K562 (cell line): ENCODE measurements around the gene AGO3. TPM values are rescaled to one million over a fixed set of nuclear protein-coding genes. Genes with fewer than 3 reads are reported as not detected.
A peak's percentile ranks its signal among the peaks of the same experiment; 100 is the strongest.

Source experiments
- ARNT ChIP-seq, 2 experiments: fragments of 450-650 bp; IDR thresholded peaks; 2 replicates each; pipeline ENCODE4 v1.6.1; 2016; ENCODE audit warnings: mild to moderate bottlenecking in 1 of 2
- DDX20 ChIP-seq: fragments of 450-650 bp; IDR thresholded peaks from 2 replicates; pipeline ENCODE4 v1.6.1; 2016; ENCODE audit warnings: missing genetic modification characterization, low read depth, mild to moderate bottlenecking, missing compliant biosample characterization, moderate library complexity
- EZH2 ChIP-seq: IDR thresholded peaks from 2 replicates; pipeline ENCODE4 v1.6.1; 2012; ENCODE audit warnings: low read depth, mild to moderate bottlenecking, inconsistent platforms, low read length, borderline replicate concordance
- GTF2F1 ChIP-seq: IDR thresholded peaks from 2 replicates; pipeline ENCODE4 v1.6.1; 2011; ENCODE audit warnings: low read depth, low read length, improper control_type of control experiment
- HDAC1 ChIP-seq, 2 experiments: fragments of 450-650 bp; IDR thresholded peaks; 2 replicates each; pipeline ENCODE4 v1.6.1; 2016 to 2017; ENCODE audit warnings: inconsistent platforms in 1 of 2, mild to moderate bottlenecking in 1 of 2, moderate library complexity in 1 of 2
- KLF1 ChIP-seq: fragments of 450-650 bp; IDR thresholded peaks from 2 replicates; pipeline ENCODE4 v1.6.1; 2016; ENCODE audit warnings: missing genetic modification characterization, missing compliant biosample characterization
- MXI1 ChIP-seq: IDR thresholded peaks from 2 replicates; pipeline ENCODE4 v1.6.1; 2011; ENCODE audit warnings: low read depth, mild to moderate bottlenecking, improper control_type of control experiment, low read length
- NCOA1 ChIP-seq: fragments of 450-650 bp; IDR thresholded peaks from 2 replicates; pipeline ENCODE4 v1.6.1; 2016; ENCODE audit warnings: low read depth
- NFRKB ChIP-seq: fragments of 450-650 bp; IDR thresholded peaks from 2 replicates; pipeline ENCODE4 v1.6.1; 2016; ENCODE audit warnings: low read depth
- PML ChIP-seq: IDR thresholded peaks from 2 replicates; pipeline ENCODE4 v1.6.1; 2012; ENCODE audit warnings: low read length, inconsistent platforms
- POU5F1 ChIP-seq: fragments of 150-350 bp; IDR thresholded peaks from 2 replicates; pipeline ENCODE4 v1.6.1; 2014; ENCODE audit warnings: borderline replicate concordance, low read length, low read depth, mild to moderate bottlenecking; ENCODE audit not compliant: partially characterized antibody
- SMARCA5 ChIP-seq: fragments of 450-650 bp; IDR thresholded peaks from 2 replicates; pipeline ENCODE4 v1.6.1; 2016
- SNIP1 ChIP-seq: fragments of 450-650 bp; IDR thresholded peaks from 2 replicates; pipeline ENCODE4 v1.7.1; 2017; ENCODE audit warnings: low read depth, mild to moderate bottlenecking
- SUPT5H ChIP-seq: fragments of 450-650 bp; IDR thresholded peaks from 2 replicates; pipeline ENCODE4 v1.6.1; 2016
- XRCC5 ChIP-seq: fragments of 200-400 bp; formaldehyde crosslinking; IDR thresholded peaks from 2 replicates; pipeline ENCODE4 v1.6.1; 2017; ENCODE audit warnings: low read depth, mild to moderate bottlenecking, low read length
- YY1 ChIP-seq, 3 experiments: IDR thresholded peaks; 2 replicates each; pipeline ENCODE4 v1.6.1; 2011; ENCODE audit warnings: low read length in 2 of 3, mild to moderate bottlenecking in 2 of 3, moderate library complexity in 2 of 3, borderline replicate concordance in 1 of 3, control low read depth in 1 of 3, low read depth in 1 of 3; ENCODE audit not compliant: insufficient read depth in 3 of 3, insufficient replicate concordance in 2 of 3, control insufficient read depth in 1 of 3, insufficient read length in 1 of 3; ENCODE audit errors: extremely low read depth in 1 of 3
- ZFX ChIP-seq: sonication (generic); formaldehyde crosslinking; IDR thresholded peaks from 2 replicates; pipeline ENCODE4 v1.8.0; 2022; ENCODE audit warnings: mild to moderate bottlenecking, missing genetic modification reagents, moderate library complexity
- ZNF282 ChIP-seq: sonication (generic); formaldehyde crosslinking; IDR thresholded peaks from 2 replicates; pipeline ENCODE4 v1.8.1; 2023; ENCODE audit warnings: missing genetic modification reagents
- ZNF445 ChIP-seq: fragments of 250-450 bp; sonication (Bioruptor Pico); IDR thresholded peaks from 2 replicates; pipeline ENCODE4 v1.4.0; 2020; ENCODE audit warnings: low read depth, mild to moderate bottlenecking, moderate library complexity
- polyA plus RNA-seq, 8 experiments: library from polyadenylated mRNA; depleted of rRNA in 4 of 8; stranded (reverse) in 5 of 8; unstranded in 3 of 8; fragments of >200 nt; fragmentation: Nextera tagmentation in 2 of 8; fragmentation: Illumina TruSeq in 1 of 8; extraction: Ambion mirVana in 2 of 8; extraction: Trizol in 1 of 8; gene quantifications; 2 replicates each; pipeline versions ENCODE4 v1.2.1 to v1.2.3, GENCODE V29; 2011 to 2014; ENCODE audit warnings: inconsistent platforms in 1 of 8, missing spikeins in 1 of 8
- total RNA-seq, 7 experiments: library from RNA; depleted of rRNA in 6 of 7; stranded (reverse); fragments of >200 nt in 6 of 7; fragmentation: Illumina TruSeq in 2 of 7; extraction: Trizol in 2 of 7; gene quantifications; 2 replicates each; pipeline versions ENCODE4 v1.2.1 to v1.2.3, GENCODE V29; 2011 to 2021; ENCODE audit warnings: low replicate concordance in 1 of 7
- TF ChIP-seq, protein P1 (sequence below): fragments of 250-450 bp; sonication (Bioruptor Pico); IDR thresholded peaks from 2 replicates; pipeline ENCODE4 v1.8.0; 2022; ENCODE audit warnings: moderate library complexity, mild to moderate bottlenecking, inconsistent platforms
- TF ChIP-seq, protein P2 (sequence below): fragments of 250-450 bp; sonication (Bioruptor Pico); IDR thresholded peaks from 2 replicates; pipeline ENCODE4 v1.6.1; 2021; ENCODE audit warnings: mild to moderate bottlenecking
- TF ChIP-seq, protein P3 (sequence below): fragments of 200-400 bp; formaldehyde crosslinking; IDR thresholded peaks from 2 replicates; pipeline ENCODE4 v1.6.1; 2017; ENCODE audit warnings: mild to moderate bottlenecking, low read depth, low read length, moderate library complexity
- TF ChIP-seq, protein P4 (sequence below): fragments of 450-650 bp; conservative IDR thresholded peaks from 2 replicates; pipeline ENCODE4 v1.6.1; 2016; ENCODE audit warnings: missing genetic modification characterization, low read depth, mild to moderate bottlenecking, control low read depth, missing compliant biosample characterization

Gene AGO3
- total and polyA plus RNA-seq, 9 of the 15 experiments (the other 6 are each of a cell fraction or from before 2014, with no cell fraction given): 4.5 to 41.5 (median 22.7) TPM

DNA sequence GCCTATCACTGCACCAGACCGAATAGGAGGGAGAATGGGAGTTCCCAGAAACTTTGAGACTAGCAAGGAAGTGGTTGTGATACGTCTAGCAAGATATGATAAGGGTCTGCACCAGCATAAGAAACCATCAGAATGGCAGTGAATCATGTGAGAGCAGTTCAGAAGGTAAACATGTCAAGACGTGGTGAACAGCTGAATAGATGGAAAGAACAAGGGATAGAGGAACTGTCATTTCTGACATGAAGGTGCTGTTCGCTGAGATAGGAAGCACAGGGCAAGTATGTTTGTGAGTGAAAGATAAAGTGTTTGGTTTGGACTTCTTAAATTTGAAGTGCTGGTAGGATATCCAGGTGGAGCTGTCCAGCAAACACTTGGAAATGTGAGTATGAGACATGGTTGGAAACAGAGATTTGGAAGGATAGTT is 49.0 kb upstream of the AGO3 start (continued):
- TF ChIP-seq DDX20 (tag): no peak
- TF ChIP-seq, protein P1, sequence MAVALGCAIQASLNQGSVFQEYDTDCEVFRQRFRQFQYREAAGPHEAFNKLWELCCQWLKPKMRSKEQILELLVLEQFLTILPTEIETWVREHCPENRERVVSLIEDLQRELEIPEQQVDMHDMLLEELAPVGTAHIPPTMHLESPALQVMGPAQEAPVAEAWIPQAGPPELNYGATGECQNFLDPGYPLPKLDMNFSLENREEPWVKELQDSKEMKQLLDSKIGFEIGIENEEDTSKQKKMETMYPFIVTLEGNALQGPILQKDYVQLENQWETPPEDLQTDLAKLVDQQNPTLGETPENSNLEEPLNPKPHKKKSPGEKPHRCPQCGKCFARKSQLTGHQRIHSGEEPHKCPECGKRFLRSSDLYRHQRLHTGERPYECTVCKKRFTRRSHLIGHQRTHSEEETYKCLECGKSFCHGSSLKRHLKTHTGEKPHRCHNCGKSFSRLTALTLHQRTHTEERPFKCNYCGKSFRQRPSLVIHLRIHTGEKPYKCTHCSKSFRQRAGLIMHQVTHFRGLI (CRISPR knock-in tag): no peak
- TF ChIP-seq HDAC1 (IDR thresholded peaks at IDR 0.05): peak in 1 of 2 experiments; percentile 99; a peak in 2 of 4 replicates
- no peak for TF ChIP-seq ZFX
- TF ChIP-seq, protein P2, sequence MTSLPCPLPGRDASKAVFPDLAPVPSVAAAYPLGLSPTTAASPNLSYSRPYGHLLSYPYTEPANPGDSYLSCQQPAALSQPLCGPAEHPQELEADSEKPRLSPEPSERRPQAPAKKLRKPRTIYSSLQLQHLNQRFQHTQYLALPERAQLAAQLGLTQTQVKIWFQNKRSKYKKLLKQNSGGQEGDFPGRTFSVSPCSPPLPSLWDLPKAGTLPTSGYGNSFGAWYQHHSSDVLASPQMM (CRISPR knock-in tag): no peak
- TF ChIP-seq SMARCA5: no peak
- no peak for TF ChIP-seq SNIP1
- TF ChIP-seq ZNF445 (CRISPR knock-in tag): no peak
- peak; percentile 69; the same call in 1 of the 2 replicates for TF ChIP-seq PML
- TF ChIP-seq POU5F1: no peak
- TF ChIP-seq ZNF282: no peak
- no peak for TF ChIP-seq MXI1
- TF ChIP-seq, protein P3, sequence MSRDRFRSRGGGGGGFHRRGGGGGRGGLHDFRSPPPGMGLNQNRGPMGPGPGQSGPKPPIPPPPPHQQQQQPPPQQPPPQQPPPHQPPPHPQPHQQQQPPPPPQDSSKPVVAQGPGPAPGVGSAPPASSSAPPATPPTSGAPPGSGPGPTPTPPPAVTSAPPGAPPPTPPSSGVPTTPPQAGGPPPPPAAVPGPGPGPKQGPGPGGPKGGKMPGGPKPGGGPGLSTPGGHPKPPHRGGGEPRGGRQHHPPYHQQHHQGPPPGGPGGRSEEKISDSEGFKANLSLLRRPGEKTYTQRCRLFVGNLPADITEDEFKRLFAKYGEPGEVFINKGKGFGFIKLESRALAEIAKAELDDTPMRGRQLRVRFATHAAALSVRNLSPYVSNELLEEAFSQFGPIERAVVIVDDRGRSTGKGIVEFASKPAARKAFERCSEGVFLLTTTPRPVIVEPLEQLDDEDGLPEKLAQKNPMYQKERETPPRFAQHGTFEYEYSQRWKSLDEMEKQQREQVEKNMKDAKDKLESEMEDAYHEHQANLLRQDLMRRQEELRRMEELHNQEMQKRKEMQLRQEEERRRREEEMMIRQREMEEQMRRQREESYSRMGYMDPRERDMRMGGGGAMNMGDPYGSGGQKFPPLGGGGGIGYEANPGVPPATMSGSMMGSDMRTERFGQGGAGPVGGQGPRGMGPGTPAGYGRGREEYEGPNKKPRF: no peak
- no peak for TF ChIP-seq NFRKB
- TF ChIP-seq GTF2F1: no peak
- no peak for TF ChIP-seq XRCC5
- TF ChIP-seq, protein P4, sequence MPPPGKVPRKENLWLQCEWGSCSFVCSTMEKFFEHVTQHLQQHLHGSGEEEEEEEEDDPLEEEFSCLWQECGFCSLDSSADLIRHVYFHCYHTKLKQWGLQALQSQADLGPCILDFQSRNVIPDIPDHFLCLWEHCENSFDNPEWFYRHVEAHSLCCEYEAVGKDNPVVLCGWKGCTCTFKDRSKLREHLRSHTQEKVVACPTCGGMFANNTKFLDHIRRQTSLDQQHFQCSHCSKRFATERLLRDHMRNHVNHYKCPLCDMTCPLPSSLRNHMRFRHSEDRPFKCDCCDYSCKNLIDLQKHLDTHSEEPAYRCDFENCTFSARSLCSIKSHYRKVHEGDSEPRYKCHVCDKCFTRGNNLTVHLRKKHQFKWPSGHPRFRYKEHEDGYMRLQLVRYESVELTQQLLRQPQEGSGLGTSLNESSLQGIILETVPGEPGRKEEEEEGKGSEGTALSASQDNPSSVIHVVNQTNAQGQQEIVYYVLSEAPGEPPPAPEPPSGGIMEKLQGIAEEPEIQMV (tag): no peak; the same call in 1 of the 2 replicates
- TF ChIP-seq EZH2: no peak
- peak in 1 of 2 experiments; percentile 72; a peak in 1 of 4 replicates for TF ChIP-seq ARNT (IDR thresholded peaks at IDR 0.05)
- TF ChIP-seq KLF1 (tag): no peak
- TF ChIP-seq NCOA1: peak; percentile 81
- TF ChIP-seq SUPT5H: no peak
- TF ChIP-seq YY1 (IDR thresholded peaks at IDR 0.05; ENCODE audit: borderline replicate concordance in 1 of 3, control insufficient read depth in 1 of 3, extremely low read depth in 1 of 3, insufficient read depth in 3 of 3, insufficient read length in 1 of 3, insufficient replicate concordance in 2 of 3, low read depth in 1 of 3, low read length in 2 of 3): no peak
